ENCODE data around the gene FRMPD2.

Gene FRMPD2

GRCh38 chr10:48249763-48250351, 24.6 kb downstream of the FRMPD2 start:
- Histone ChIP-seq H3F3A (ENCODE audit: control insufficient read depth, insufficient read depth) (no peaks in the 10 kb centered on the region), H3K4me3 (ENCODE audit: low read length) (no peak overlapping the region), H4K20me1 (ENCODE audit: control insufficient read depth, insufficient read depth, low read depth, low read length) (no peaks in the 10 kb centered on the region), H3K9me2 (replicated peaks; ENCODE audit: control insufficient read depth, low read length) (no peaks in the 10 kb centered on the region), H3K79me2 (ENCODE audit: control insufficient read depth, low read length) (no peaks in the 10 kb centered on the region), H3K27me3 (ENCODE audit: control insufficient read depth, low read length) (no peaks in the 10 kb centered on the region), H3K27ac (ENCODE audit: low read depth, low read length) (no peak overlapping the region), H3K36me3 (ENCODE audit: control insufficient read depth, low read length) (no peaks in the 10 kb centered on the region), H3K4me2 (ENCODE audit: low read length) (no peak overlapping the region), H3K4me1 (ENCODE audit: control insufficient read depth, low read length) (no peaks in the 10 kb centered on the region), H3K9me3 (ENCODE audit: control insufficient read depth, insufficient read depth, low read length) (no peaks in the 10 kb centered on the region)
- TF ChIP-seq EZH2phosphoT487 (IDR thresholded peaks at IDR 0.05; ENCODE audit: borderline replicate concordance, low read length) (no peak), CTCF (IDR thresholded peaks at IDR 0.05; ENCODE audit: low read depth, low read length, poor library complexity, severe bottlenecking) (no peak)

GRCh38 chr10:48249004-48249762, 25.3 kb downstream of the FRMPD2 start:
- Histone ChIP-seq H3K36me3 (ENCODE audit: control insufficient read depth, low read length) (no peaks in the 10 kb centered on the region), H3K4me3 (ENCODE audit: low read length) (no peak overlapping the region)
- TF ChIP-seq CTCF (IDR thresholded peaks at IDR 0.05; ENCODE audit: low read depth, low read length, poor library complexity, severe bottlenecking) (no peak), EZH2phosphoT487 (IDR thresholded peaks at IDR 0.05; ENCODE audit: borderline replicate concordance, low read length) (no peak)

GRCh38 chr10:48248462-48248861, 26.0 kb downstream of the FRMPD2 start:
- H3K27ac ChIP-seq (ENCODE audit: low read depth, low read length) = no peak overlapping the region
- no peak overlapping the region for H3K4me3 ChIP-seq (ENCODE audit: low read length)
- no peaks in the 10 kb centered on the region for H3K27me3 ChIP-seq (ENCODE audit: control insufficient read depth, low read length)
- H3K9me3 ChIP-seq (ENCODE audit: control insufficient read depth, insufficient read depth, low read length) = no peaks in the 10 kb centered on the region
- no peak for TF ChIP-seq EZH2phosphoT487 (IDR thresholded peaks at IDR 0.05; ENCODE audit: borderline replicate concordance, low read length)
- TF ChIP-seq CTCF (IDR thresholded peaks at IDR 0.05; ENCODE audit: low read depth, low read length, poor library complexity, severe bottlenecking) = no peak
- H3F3A ChIP-seq (ENCODE audit: control insufficient read depth, insufficient read depth) = no peaks in the 10 kb centered on the region
- no peaks in the 10 kb centered on the region for H3K79me2 ChIP-seq (ENCODE audit: control insufficient read depth, low read length)
- no peak overlapping the region for H3K4me2 ChIP-seq (ENCODE audit: low read length)
- H3K4me1 ChIP-seq (ENCODE audit: control insufficient read depth, low read length) = no peaks in the 10 kb centered on the region
- no peaks in the 10 kb centered on the region for H3K36me3 ChIP-seq (ENCODE audit: control insufficient read depth, low read length)
- no peaks in the 10 kb centered on the region for H4K20me1 ChIP-seq (ENCODE audit: control insufficient read depth, insufficient read depth, low read depth, low read length)
- H3K9me2 ChIP-seq (replicated peaks; ENCODE audit: control insufficient read depth, low read length) = no peaks in the 10 kb centered on the region

More at GRCh38 chr10:48249004-48249762, 25.3 kb downstream of the FRMPD2 start:
- Histone ChIP-seq H3K79me2 (ENCODE audit: control insufficient read depth, low read length) (no peaks in the 10 kb centered on the region), H3K4me1 (ENCODE audit: control insufficient read depth, low read length) (no peaks in the 10 kb centered on the region), H3K9me2 (replicated peaks; ENCODE audit: control insufficient read depth, low read length) (no peaks in the 10 kb centered on the region), H3F3A (ENCODE audit: control insufficient read depth, insufficient read depth) (no peaks in the 10 kb centered on the region), H3K27me3 (ENCODE audit: control insufficient read depth, low read length) (no peaks in the 10 kb centered on the region), H3K27ac (ENCODE audit: low read depth, low read length) (no peak overlapping the region), H4K20me1 (ENCODE audit: control insufficient read depth, insufficient read depth, low read depth, low read length) (no peaks in the 10 kb centered on the region), H3K9me3 (ENCODE audit: control insufficient read depth, insufficient read depth, low read length) (no peaks in the 10 kb centered on the region), H3K4me2 (ENCODE audit: low read length) (no peak overlapping the region)

Data from DOHH2 (cell line).